HepG2 (cell line): Measurements from ENCODE around the gene NEURL2. TPM values are rescaled to one million over a fixed set of nuclear protein-coding genes. Genes with fewer than 3 reads are reported as not detected.

Source experiments
- ATF4 ChIP-seq, 2 experiments: fragments of 450-650 bp in 1 of 2; sonication (generic) in 1 of 2; formaldehyde crosslinking; IDR thresholded peaks; 2 replicates each; pipeline versions ENCODE4 v1.5.0 to v1.8.0; 2020 to 2022; ENCODE audit warnings: mild to moderate bottlenecking in 1 of 2, missing genetic modification reagents in 1 of 2
- ELF1 ChIP-seq: sonication (generic); formaldehyde crosslinking; IDR thresholded peaks from 2 replicates; pipeline ENCODE4 v1.4.0; 2020; ENCODE audit warnings: missing genetic modification reagents
- MBNL3 ChIP-seq: fragments of 250-450 bp; sonication (Bioruptor Pico); conservative IDR thresholded peaks from 2 replicates; pipeline ENCODE4 v1.8.0; 2022; ENCODE audit warnings: mild to moderate bottlenecking, inconsistent platforms
- TARDBP ChIP-seq: sonication (generic); formaldehyde crosslinking; IDR thresholded peaks from 2 replicates; pipeline ENCODE4 v1.8.0; 2022; ENCODE audit warnings: mild to moderate bottlenecking, missing genetic modification reagents
- ZNF343 ChIP-seq: sonication (generic); formaldehyde crosslinking; IDR thresholded peaks from 2 replicates; pipeline ENCODE4 v1.4.0; 2020; ENCODE audit warnings: mild to moderate bottlenecking, missing genetic modification reagents
- ZNF441 ChIP-seq: sonication (generic); formaldehyde crosslinking; IDR thresholded peaks from 2 replicates; pipeline ENCODE4 v1.7.0; 2021; ENCODE audit warnings: missing genetic modification reagents, borderline replicate concordance
- ZNF543 ChIP-seq: sonication (generic); formaldehyde crosslinking; IDR thresholded peaks from 2 replicates; pipeline ENCODE4 v1.4.0; 2020; ENCODE audit warnings: mild to moderate bottlenecking, missing genetic modification reagents
- ZNF713 ChIP-seq: sonication (generic); formaldehyde crosslinking; IDR thresholded peaks from 2 replicates; pipeline ENCODE4 v1.4.0; 2020; ENCODE audit warnings: mild to moderate bottlenecking, missing genetic modification reagents
- ZNF737 ChIP-seq: sonication (generic); formaldehyde crosslinking; IDR thresholded peaks from 2 replicates; pipeline ENCODE4 v1.5.0; 2020; ENCODE audit warnings: missing genetic modification reagents, mild to moderate bottlenecking, borderline replicate concordance
- ZNF850 ChIP-seq: sonication (generic); formaldehyde crosslinking; conservative IDR thresholded peaks from 2 replicates; pipeline ENCODE4 v1.9.0; 2021; ENCODE audit warnings: mild to moderate bottlenecking, missing genetic modification reagents
- polyA plus RNA-seq, 8 experiments: library from polyadenylated mRNA; depleted of rRNA in 3 of 8; stranded (reverse) in 7 of 8; unstranded in 1 of 8; fragments of >200 nt; fragmentation: Illumina TruSeq in 4 of 8; extraction: Trizol in 4 of 8; gene quantifications; 2 replicates each; pipeline versions ENCODE4 v1.2.1 to v1.2.3, GENCODE V29; 2011 to 2016; ENCODE audit warnings: low read depth in 4 of 8, missing spikeins in 1 of 8, mixed read lengths in 1 of 8; ENCODE audit not compliant: insufficient read depth in 1 of 8
- total RNA-seq, 5 experiments: library from RNA; depleted of rRNA; stranded (reverse); fragments of >200 nt; fragmentation: Illumina TruSeq; extraction: Trizol; gene quantifications; 2 replicates each; pipeline ENCODE4 v1.2.3, GENCODE V29; 2016; ENCODE audit warnings: low read depth in 1 of 5
- TF ChIP-seq, protein P1 (sequence below): sonication (generic); formaldehyde crosslinking; IDR thresholded peaks from 2 replicates; pipeline ENCODE4 v1.9.0; 2022; ENCODE audit warnings: low read depth, missing genetic modification reagents
- TF ChIP-seq, protein P2 (sequence below): IDR thresholded peaks from 2 replicates; pipeline ENCODE4 v1.6.1; 2012; ENCODE audit warnings: low read depth, low read length, improper control_type of control experiment
- TF ChIP-seq, protein P3 (sequence below): sonication (generic); formaldehyde crosslinking; IDR thresholded peaks from 2 replicates; pipeline ENCODE4 v1.5.1; 2020; ENCODE audit warnings: missing genetic modification reagents, mild to moderate bottlenecking, borderline replicate concordance
- TF ChIP-seq, protein P4 (sequence below): sonication (generic); formaldehyde crosslinking; IDR thresholded peaks from 2 replicates; pipeline ENCODE4 v1.4.0; 2020; ENCODE audit warnings: mild to moderate bottlenecking, missing genetic modification reagents
- TF ChIP-seq, protein P5 (sequence below), 2 experiments: sonication (generic) in 1 of 2; formaldehyde crosslinking in 1 of 2; IDR thresholded peaks; 2 replicates each; pipeline versions ENCODE4 v1.4.0 to v1.6.1; 2016 to 2020; ENCODE audit warnings: borderline replicate concordance in 1 of 2, low read depth in 1 of 2, mild to moderate bottlenecking in 1 of 2, missing genetic modification reagents in 1 of 2

NEURL2 gene
- total and polyA plus RNA-seq, 2 of the 13 experiments (the other 11 are each of a cell fraction or from before 2014, with no cell fraction given), result 7.2 to 9.7 TPM

GRCh38 chr20:45890985-45891983 is at the start of gene NEURL2, which contains the start of gene CTSA (continued):
- TF ChIP-seq, protein P1, sequence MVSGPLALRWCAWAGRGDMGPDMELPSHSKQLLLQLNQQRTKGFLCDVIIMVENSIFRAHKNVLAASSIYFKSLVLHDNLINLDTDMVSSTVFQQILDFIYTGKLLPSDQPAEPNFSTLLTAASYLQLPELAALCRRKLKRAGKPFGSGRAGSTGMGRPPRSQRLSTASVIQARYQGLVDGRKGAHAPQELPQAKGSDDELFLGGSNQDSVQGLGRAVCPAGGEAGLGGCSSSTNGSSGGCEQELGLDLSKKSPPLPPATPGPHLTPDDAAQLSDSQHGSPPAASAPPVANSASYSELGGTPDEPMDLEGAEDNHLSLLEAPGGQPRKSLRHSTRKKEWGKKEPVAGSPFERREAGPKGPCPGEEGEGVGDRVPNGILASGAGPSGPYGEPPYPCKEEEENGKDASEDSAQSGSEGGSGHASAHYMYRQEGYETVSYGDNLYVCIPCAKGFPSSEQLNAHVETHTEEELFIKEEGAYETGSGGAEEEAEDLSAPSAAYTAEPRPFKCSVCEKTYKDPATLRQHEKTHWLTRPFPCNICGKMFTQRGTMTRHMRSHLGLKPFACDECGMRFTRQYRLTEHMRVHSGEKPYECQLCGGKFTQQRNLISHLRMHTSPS (CRISPR knock-in tag), result peak; percentile 68
- TF ChIP-seq TARDBP (CRISPR knock-in tag), result peak; percentile 100
- TF ChIP-seq ZNF441 (CRISPR knock-in tag), result peak; percentile 95
- peak; percentile 99 for TF ChIP-seq ZNF343
- TF ChIP-seq, protein P2, sequence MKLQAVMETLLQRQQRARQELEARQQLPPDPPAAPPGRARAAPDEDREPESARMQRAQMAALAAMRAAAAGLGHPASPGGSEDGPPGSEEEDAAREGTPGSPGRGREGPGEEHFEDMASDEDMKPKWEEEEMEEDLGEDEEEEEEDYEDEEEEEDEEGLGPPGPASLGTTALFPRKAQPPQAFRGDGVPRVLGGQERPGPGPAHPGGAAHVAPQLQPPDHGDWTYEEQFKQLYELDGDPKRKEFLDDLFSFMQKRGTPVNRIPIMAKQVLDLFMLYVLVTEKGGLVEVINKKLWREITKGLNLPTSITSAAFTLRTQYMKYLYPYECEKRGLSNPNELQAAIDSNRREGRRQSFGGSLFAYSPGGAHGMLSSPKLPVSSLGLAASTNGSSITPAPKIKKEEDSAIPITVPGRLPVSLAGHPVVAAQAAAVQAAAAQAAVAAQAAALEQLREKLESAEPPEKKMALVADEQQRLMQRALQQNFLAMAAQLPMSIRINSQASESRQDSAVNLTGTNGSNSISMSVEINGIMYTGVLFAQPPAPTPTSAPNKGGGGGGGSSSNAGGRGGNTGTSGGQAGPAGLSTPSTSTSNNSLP, result peak; percentile 71; the same call in 1 of the 2 replicates
- peak; percentile 99 for TF ChIP-seq ZNF543 (CRISPR knock-in tag)
- TF ChIP-seq, protein P3, sequence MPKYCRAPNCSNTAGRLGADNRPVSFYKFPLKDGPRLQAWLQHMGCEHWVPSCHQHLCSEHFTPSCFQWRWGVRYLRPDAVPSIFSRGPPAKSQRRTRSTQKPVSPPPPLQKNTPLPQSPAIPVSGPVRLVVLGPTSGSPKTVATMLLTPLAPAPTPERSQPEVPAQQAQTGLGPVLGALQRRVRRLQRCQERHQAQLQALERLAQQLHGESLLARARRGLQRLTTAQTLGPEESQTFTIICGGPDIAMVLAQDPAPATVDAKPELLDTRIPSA (CRISPR knock-in tag), result peak; percentile 85
- TF ChIP-seq ATF4 (CRISPR knock-in tag; IDR thresholded peaks at IDR 0.05), result peak in 1 of 2 experiments; percentile 92; a peak in 2 of 4 replicates
- TF ChIP-seq ZNF850 (CRISPR knock-in tag), result 0 out of 2 replicates have a peak, but pooled peaks have one; percentile 5
- TF ChIP-seq MBNL3 (CRISPR knock-in tag), result no peak; the same call in 1 of the 2 replicates
- peak; percentile 90 for TF ChIP-seq ELF1 (CRISPR knock-in tag)
- TF ChIP-seq, protein P4, sequence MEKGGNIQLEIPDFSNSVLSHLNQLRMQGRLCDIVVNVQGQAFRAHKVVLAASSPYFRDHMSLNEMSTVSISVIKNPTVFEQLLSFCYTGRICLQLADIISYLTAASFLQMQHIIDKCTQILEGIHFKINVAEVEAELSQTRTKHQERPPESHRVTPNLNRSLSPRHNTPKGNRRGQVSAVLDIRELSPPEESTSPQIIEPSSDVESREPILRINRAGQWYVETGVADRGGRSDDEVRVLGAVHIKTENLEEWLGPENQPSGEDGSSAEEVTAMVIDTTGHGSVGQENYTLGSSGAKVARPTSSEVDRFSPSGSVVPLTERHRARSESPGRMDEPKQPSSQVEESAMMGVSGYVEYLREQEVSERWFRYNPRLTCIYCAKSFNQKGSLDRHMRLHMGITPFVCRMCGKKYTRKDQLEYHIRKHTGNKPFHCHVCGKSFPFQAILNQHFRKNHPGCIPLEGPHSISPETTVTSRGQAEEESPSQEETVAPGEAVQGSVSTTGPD, result peak; percentile 26
- peak; percentile 89; the same call in 1 of the 2 replicates for TF ChIP-seq ZNF737 (CRISPR knock-in tag)
- no peak; the same call in 1 of the 2 replicates for TF ChIP-seq ZNF713 (CRISPR knock-in tag)
- TF ChIP-seq, protein P5, sequence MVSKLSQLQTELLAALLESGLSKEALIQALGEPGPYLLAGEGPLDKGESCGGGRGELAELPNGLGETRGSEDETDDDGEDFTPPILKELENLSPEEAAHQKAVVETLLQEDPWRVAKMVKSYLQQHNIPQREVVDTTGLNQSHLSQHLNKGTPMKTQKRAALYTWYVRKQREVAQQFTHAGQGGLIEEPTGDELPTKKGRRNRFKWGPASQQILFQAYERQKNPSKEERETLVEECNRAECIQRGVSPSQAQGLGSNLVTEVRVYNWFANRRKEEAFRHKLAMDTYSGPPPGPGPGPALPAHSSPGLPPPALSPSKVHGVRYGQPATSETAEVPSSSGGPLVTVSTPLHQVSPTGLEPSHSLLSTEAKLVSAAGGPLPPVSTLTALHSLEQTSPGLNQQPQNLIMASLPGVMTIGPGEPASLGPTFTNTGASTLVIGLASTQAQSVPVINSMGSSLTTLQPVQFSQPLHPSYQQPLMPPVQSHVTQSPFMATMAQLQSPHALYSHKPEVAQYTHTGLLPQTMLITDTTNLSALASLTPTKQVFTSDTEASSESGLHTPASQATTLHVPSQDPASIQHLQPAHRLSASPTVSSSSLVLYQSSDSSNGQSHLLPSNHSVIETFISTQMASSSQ (IDR thresholded peaks at IDR 0.05; ENCODE audit: low read depth), result peak; percentile 86
- TF ChIP-seq, protein P5 (CRISPR knock-in tag; IDR thresholded peaks at IDR 0.05; ENCODE audit: borderline replicate concordance), result peak; percentile 96
